Iris pigment epithelial cell (primary cell): Measurements from ENCODE around the gene FAM81B.
"Not testable (repeated sequence)": the region's sequence is repeated elsewhere in the genome, so short reads cannot be mapped to it uniquely, and the experiment has no call there.

Experiments
- DNase-seq: peaks from one replicate; pipeline ENCODE4 v3.0.0-alpha.2; 2011; ENCODE audit warnings: low read depth

FAM81B gene, protein sequence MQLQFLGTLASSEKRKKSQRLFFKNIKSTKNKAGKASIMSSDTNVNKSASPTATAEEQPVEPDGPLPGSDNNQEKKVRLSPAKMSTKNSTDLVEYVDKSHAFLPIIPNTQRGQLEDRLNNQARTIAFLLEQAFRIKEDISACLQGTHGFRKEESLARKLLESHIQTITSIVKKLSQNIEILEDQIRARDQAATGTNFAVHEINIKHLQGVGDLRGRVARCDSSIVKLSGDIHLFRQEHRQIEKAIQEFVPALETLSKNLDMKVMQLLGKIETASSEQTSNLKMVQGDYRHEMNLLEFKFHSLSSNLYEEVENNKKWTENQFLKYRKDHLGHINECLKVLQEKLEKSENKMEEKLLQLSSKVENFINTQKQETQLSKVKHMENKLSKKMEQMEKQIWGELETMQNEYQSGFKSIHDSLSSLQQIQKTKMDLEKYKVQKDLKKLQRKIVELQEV

DNA sequence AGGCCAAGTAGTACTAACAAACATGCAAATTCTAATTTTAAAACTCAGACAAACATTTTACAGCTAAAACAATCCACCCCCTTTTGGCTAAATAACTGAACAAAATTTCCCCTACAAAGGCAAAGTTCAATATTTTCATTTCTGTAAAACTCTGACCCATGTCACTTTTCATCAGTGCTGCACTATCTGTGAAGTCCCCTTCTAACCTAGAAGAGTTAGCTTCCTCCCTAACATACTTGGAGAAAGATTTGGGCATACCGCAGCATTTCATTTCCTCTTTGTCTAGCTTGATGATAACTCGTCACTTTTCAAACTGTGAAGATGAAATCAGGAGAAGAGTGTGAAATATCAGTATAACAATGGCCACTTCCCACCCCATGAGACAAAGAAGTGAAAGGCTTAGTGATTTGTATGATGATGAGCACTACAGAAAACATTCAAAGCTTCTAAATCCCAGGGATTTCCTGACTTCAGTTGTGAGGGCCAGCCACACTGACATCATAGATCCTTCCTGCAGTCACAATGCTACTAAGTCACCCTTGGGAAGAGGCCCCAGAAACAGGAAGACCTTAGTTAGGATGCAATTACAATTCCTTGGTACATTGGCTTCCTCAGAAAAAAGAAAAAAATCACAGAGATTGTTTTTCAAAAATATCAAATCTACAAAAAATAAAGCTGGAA, at the start of gene FAM81B:
Gene FAM81B, plus strand, starts transcription at position 555 of the 681 bp plus-strand sequence. Its CDS starts 24 bp downstream, at position 579.
- DNase-seq, result peak; percentile 80

DNA sequence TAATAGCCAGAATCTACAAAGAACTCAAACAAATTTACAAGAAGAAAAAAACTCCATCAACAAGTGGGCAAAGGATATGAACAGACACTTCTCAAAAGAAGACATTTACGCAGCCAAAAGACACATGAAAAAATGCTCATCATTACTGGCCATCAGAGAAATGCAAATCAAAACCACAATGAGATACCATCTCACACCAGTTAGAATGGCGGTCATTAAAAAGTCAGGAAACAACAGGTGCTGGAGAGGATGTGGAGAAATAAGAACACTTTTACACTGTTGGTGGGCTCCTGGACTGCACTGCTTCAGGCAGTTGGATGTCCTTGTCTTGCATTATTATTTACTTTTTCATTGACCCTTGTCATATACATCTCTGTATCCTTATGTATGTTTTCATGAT, 49.7 kb upstream of the FAM81B start:
- not testable (repeated sequence) for DNase-seq

DNA sequence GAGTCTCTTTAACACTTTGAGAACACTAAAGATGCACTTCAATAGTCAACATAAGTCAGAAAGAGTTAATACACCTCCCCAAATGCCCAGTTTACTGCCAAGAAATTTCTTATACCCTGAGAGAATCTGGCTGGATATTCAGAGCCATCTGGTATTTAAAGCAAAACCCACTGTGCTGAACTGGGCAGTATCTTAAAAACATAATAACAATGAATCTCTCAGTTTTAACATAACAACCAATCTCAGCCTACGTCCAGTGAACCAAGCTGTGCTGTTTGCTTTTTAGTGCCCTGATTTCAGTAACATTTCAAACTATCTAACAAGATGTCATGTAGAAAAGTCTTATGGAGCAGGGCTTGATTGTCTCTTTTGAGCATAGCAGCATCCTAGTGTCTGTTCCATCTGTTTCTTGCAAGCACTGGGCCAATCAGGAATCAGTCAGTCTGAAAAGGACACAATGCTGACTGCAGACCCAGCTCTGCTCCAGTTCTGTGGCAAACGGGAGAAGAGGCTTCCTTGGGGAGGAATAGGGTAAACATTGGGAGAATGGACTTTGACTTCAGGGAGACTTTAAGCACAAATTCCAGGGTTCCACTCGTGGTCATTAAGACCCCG, 43.6 kb upstream of the FAM81B start:
- no peak for DNase-seq

DNA sequence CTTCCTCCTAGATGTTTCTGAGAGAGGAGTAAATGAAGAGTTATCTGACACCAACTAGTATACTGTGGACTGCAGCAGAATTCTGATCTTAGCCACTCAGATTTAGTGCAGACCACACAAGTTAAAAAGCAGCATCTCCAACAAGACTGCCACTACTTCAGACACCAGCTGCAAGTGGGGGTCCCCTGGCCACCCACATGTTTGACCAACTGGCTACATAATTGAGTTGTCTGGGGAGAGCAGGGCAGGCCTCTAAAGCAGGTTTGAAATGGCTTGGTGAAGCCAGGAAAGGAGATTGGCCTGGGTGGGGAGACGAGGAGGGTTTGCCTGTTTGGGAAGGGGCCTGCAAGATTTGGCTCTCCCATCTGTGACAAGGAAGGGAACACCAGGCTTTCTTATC, 40.5 kb upstream of the FAM81B start:
- no peak for DNase-seq

DNA sequence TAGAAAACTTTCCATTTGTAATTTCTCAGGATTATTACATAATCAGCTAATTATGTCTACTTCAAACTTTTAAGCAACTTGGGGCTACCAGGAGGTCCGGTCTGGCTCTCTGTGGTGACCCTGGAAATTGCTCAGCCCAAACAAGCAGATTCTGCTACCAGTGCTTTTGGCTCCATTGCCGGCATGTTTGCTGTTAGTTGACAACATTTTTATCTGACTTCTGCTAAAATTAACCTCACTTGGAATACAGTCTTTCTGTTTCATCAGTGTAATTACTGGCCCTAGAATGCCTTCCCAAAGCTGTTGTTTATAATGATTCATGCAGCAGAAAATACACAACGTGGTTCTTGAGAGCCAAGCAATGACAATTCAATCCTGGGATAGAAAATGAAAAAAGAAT, 38.5 kb upstream of the FAM81B start:
- no peak for DNase-seq

DNA sequence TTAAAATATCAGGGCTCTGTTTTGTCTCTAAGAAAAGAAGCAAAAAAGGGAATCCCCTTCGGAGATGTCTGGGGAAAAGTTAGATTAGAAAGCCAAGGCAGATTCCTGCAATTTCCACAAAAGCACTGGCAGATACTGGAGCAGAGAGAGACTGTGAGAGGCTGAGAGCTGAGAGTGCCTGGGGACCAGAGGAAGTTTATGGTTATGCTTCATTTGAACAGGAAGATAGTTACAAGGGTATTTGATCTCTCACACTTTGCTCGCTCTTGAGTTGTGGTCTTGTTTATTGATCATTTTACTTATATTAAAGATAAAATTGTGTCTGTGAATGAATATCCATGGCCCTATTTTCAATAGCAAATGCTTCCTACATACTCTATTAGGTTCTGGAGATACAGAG, 32.8 kb upstream of the FAM81B start:
- DNase-seq, result no peak

DNA sequence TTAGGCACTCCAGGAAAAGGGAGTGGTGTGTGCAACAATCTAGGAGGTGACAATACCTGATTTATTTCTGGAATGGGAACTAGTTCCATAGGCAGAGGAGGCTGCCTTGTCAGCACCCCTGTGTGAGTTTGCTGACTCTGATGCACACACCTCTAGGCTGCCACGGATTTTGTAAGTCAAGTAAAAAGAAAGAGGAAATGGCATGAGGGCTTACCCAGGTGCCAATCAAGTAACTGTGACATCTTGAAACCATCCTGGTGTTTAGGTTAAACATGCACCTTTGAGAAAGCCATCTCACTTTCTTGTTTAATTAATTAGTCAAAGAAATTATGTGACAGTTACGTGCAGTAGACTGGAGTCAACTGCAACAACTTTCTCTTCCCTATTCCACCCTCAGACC, 32.3 kb upstream of the FAM81B start:
- no peak for DNase-seq

DNA sequence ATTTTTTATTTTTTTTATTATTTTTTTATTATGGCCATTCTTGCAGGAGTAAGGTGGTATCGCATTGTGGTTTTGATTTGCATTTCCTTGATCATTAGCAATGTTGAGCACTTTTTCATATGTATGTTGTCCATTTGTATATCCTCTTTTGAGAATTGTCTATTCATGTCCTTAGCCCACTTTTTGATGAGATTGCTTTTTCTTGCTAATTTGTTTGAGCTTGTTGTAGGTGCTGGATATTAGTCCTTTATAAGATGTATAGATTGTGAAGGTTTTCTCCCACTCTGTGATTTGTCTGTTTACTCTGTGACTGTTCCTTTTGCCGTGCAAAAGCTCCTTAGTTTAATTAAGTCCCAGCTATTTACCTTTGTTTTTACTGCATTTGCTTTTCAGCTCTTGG, 30.5 kb upstream of the FAM81B start:
- not testable (repeated sequence) for DNase-seq

DNA sequence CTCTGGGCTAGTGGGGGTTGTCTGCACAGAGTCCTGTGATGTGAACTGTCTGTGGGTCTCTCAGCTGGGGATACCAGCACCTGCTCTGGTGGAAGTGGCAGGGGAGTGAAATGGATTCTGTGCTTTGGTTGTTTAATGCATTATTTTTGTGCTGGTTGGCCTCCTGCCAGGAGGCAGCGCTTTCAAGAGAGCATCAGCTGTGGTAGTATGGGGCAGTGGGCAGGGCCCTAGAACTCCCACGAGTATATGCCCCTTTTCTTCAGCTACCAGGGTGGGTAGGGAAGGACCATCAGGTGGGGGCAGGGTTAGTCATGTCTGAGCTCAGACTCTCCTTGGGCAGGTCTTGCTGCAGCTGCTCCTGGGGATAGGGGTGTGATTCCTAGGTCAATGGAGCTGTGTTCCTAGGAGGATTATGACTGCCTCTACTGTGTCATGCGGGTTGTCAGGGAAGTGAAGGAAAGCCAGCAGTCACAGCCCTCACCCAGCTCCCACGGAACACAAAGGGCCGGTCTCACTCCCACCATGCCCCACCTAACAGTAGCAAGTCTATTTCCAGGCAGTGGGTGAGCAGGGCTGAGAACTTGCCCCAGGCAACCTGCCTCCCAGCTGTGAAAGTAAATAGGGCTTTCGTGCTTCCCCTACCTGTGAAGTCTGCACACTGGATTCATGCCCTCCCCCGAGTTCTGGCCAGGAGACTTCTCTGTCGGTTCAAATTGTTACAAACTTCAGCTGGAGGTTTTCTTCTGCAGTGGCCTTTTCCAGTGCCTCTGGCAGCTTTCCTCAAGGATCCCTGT, 25.7 kb upstream of the FAM81B start:
- DNase-seq, result no peak

DNA sequence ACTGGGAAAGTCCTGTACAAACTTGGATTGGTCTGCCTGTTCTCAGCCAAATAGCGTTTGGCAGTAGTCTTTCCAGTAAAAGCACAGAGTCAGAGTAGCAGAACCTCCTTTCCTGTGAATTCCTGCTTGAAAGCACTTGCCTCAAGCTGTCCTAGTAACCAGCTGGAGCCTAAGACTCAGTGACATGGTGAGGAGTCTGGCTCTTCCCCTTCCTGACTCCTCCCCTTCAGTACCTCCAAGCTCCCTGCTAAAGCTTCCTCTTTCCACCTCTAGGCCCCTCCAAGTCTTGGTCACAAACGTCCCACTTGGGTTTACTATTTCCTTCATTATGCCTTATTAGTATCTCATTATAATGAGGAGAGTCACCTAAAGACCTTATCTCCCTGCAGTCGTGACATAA, 21.4 kb upstream of the FAM81B start:
- no peak for DNase-seq

DNA sequence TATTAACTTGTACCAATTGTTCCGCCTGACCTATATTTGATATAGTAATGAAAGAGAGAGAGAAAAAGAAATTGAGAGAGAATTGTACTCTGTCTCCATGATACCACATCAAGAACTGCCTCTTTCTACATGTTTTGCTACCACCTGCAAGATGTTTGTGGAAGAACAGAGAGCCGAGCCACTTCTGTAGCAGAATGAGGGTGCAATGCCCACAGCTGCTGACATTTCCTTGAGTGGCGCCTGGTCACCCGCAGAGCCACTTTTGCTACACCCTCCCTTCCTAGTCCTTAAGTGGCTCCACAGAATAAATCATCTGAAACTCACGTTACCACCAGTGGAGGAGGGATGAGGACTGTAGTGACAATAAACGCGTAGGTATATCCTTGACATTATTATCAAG, 17.1 kb upstream of the FAM81B start:
- DNase-seq, result no peak

DNA sequence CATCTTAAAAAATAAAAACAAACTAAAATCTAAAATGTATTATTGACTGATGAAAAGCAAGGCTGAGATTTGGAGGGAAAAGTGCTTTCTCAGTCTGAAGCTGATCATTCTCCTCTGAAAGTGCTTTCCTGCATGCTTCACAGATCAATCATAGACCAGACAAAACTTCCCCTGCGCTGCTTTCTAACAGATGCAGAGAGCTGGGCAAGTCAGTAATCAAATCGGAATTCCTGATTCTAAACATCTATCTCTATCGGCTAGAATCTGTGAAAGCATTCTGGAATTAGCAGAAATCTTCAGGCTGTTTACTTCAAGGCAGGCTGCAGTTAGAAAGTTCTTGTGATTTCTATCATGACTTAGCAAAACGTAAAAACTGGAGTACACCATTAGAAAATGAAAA, 15.6 kb upstream of the FAM81B start:
- DNase-seq, result peak; percentile 11

DNA sequence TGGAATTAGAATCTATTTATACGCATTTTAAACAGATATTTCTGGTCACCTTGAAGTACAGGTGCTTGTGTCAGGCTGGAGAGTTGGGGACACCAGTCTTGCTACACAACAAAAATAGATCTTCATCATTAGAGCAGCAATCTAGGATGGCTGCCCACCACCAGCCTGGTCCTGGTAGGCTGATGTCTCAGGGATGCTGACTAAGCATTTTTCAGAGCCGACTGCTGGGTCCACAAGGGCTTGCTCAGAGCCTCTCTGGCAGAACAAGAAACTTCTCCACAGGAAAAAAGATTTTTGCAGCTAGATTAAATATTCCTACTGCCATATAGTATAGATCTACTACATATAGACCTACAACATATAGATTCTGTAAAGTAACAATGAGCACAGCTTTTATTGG, 12.0 kb upstream of the FAM81B start:
- DNase-seq, result no peak

DNA sequence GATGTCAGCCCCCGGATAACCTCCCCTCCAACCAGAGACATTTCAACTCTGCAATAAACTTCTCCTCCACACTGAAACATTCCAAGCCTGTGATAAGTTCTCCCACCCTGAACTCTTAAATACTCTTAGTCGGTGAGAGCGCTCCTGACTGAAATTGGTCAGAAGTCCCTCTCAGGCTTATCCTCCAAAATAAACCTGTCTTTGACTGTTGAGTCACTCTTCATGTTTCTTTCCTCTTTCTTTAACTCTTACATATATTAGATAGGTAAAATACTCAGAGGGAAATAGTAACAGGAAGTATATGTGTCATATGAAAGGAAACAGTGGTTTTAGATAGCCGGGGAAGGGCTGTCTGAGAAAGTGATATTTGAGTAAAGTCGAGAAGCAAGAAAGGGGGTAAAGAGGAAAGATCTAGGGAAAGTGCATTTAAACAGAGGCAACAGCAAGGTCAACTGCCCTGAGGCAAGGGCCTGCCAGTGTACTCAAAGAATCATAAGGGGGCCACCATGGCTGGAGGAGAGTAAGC, 11.0 kb upstream of the FAM81B start:
- DNase-seq, result no peak

DNA sequence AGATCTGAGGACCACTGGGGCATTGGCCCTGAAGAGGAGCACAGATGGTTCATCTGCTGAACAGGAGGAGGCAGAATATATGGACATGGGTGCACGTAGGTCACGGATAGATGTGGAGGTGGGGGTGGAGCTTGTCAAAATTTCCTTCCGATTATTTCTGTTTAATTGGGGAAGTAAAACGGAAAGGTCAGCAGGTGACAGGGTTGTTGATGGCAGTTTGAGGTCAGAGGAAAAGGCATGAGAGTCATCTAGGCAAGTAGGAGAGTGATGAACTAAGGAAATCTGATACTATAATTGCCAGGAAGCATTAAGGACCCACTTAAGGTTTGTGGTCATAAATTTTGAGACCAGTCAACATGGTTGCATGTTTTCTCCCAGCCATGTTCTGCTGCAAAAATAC, 8.4 kb upstream of the FAM81B start:
- no peak for DNase-seq

DNA sequence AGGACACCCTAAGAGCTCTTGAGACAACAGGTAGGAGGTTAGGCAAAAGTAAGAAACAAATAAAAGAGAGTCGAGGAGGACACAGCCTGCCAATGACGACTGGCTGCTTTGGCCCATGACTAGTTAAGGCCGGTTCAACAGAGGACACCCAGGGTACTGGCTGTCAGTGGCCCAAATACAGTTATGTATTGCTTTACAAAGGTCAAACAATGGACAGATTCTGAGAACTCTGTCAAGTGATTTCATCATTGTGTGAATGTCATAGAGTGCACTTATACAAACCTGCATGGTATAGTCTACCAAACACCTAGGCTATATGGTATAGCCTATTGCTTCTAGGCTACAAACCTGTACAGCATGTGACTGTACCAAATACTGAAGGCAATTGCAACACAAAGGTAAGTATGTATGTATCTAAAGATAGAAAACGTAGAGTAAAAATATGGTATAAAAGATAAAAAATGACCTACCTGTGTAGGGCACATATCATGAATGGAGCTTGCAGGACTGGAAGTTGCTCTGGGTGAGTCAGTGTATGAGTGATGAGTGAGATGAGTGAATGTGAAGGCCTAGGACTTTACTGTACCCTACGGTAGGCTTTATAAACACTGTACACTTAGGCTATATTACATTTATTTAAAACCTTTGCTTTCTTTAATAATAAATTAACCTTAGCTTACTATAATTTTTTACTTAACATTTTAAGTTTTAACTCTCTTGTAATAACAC, 6.5 kb upstream of the FAM81B start:
- DNase-seq, result no peak

DNA sequence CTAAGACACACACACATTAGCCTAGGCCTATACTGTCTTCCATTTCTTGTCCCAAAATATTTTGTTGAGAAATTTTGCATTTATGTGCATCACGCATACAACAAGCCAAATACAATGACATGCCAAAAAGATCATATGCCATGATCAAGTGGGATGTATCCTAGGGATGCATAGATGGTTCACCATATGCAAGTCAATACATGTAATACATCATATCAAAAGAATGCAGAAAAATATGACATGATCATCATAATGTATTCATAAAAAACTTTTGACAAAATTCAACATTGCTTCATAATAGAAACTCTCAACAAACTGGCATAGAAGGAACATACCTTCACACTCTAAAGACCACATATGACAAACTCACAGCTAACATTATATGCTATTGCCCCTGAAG, 5.8 kb upstream of the FAM81B start:
- DNase-seq, result no peak

DNA sequence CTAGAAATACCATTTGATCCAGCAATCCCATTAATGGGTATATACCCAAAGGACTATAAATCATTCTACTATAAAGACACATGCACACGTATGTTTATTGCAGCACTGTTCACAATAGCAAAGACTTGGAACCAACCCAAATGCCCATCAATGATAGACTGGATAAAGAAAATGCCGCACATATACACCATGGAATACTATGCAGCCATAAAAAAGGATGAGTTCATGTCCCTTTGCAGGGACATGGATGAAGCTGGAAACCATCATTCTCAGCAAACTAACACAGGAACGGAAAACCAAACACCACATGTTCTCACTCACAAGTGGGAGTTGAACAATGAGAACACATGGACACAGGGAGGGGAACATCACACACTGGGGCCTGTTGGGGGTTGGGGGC, 799 bp downstream of the FAM81B start:
- DNase-seq, result not testable (repeated sequence)

DNA sequence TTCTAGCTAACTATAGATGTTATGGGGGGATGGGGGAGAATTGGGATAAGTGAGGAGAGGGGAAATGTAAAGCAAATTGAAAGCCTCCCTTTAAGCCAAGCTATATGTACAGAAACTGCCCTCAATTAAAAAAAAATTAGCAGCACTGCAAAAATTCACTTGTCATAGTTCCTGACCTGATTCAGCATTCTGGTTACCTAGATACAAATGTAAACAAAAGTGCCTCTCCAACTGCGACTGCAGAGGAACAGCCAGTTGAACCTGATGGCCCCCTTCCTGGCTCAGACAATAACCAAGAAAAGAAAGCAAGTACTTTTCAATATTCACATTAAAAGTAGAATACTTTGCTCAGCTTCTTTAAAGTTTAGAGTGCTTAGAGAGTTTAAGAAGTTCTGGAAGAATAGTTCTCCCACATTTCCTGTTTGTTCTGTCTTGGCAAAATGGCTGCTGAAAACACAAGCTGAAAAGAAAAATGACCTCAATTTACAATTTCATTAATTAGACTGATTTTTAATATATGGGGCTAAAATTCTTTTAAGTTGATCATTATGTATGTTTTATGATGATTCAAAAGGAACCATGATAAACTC, 1.5 kb downstream of the FAM81B start:
- peak; percentile 51 for DNase-seq

DNA sequence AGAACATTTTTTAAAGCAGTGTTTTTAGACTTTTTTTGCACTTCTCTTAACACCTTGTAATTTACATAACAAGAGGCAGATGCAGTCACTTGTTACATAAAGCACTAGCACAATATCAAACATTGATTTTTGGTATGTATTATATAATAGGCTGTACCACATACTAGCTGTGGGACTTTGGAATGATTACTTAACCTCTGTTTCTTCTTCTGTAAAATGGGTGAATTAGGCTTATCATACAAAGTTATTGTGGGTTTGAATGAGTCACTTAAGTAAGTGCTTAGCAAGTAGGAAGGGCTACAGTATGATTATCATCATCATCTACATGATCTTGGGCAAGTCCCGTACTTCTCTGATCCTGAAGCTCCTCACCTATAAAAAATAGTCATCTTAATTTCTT, 2.1 kb downstream of the FAM81B start:
- DNase-seq, result no peak

DNA sequence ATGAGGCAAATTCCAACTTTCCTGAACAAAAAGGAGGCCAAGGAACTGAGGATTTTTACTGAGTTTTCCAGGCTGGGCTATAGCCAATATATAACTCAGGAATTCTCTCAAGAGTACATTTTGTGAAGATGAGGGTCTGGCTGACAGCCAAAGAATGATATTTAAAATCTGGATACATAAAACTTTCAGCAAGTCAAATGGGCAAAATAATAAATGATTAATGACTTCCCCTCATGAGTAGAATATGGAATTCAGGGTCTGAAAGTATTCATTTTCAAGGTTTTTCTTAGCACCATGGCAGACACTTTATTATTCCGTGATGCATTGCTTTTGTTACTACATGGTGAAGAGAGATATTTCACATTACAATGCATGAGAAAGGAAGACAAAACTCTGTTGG, 7.8 kb downstream of the FAM81B start:
- no peak for DNase-seq
